Caco-2 (cell line): ENCODE results near the gene ZNF774. TPM values are rescaled to one million over a fixed set of nuclear protein-coding genes. Genes with fewer than 3 reads are reported as not detected.
"Not testable (repeated sequence)": the region's sequence is repeated elsewhere in the genome, so short reads cannot be mapped to it uniquely, and the experiment has no call there.

Source experiments
- BruUV-seq: library from RNA; stranded (reverse); fragments of 400-500 nt; replicated peaks from 2 replicates; lab custom pipeline; 2021; lab: Mats Ljungman, UMichigan
- CTCF ChIA-PET: fragments of 300-600 bp; sonication (Branson Sonifier 250); formaldehyde crosslinking; loops from one replicate; lab custom pipeline; 2022; ENCODE audit warnings: antibody characterized with exemption; lab: Charles Lee
- POLR2A ChIA-PET: fragments of 300-600 bp; sonication (Branson Sonifier 250); formaldehyde crosslinking; loops from one replicate; lab custom pipeline; 2022; ENCODE audit warnings: antibody characterized with exemption; lab: Charles Lee
- DNase-seq, 2 experiments: peaks; one replicate each; pipeline versions ENCODE4 v3.0.0 to v3.0.0-alpha.2; 2020 to 2022
- H3K27me3 ChIP-seq: replicated peaks from 2 replicates; pipeline ENCODE4 v1.6.0; 2011; ENCODE audit warnings: low read length; ENCODE audit not compliant: control insufficient read depth, insufficient read depth
- H3K36me3 ChIP-seq: 2 replicates; pipeline ENCODE4 v1.5.1; 2011; ENCODE audit warnings: low read length; ENCODE audit not compliant: control insufficient read depth, insufficient read depth
- H3K4me1 ChIP-seq: fragments of 250-450 bp; sonication (Bioruptor Pico); 2 replicates; pipeline ENCODE4 v1.5.1; 2020; ENCODE audit warnings: mild to moderate bottlenecking
- H3K4me3 ChIP-seq: 2 replicates; pipeline ENCODE4 v1.5.1; 2011; ENCODE audit warnings: low read depth, mild to moderate bottlenecking, control low read depth, low read length
- H3K9me3 ChIP-seq: fragments of 250-450 bp; sonication (Bioruptor Pico); 2 replicates; pipeline ENCODE4 v1.5.1; 2020; ENCODE audit warnings: mild to moderate bottlenecking, moderate library complexity
- H3K27ac Mint-ChIP-seq: one replicate; pipeline ENCODE4 v1.8.0; 2022; ENCODE audit warnings: mixed read lengths; ENCODE audit not compliant: unreplicated experiment
- H3K27me3 Mint-ChIP-seq: one replicate; pipeline ENCODE4 v1.8.0; 2022; ENCODE audit warnings: mixed read lengths; ENCODE audit not compliant: insufficient read depth, unreplicated experiment
- H3K36me3 Mint-ChIP-seq: one replicate; pipeline ENCODE4 v1.8.0; 2022; ENCODE audit warnings: mild to moderate bottlenecking, mixed read lengths; ENCODE audit not compliant: insufficient read depth, unreplicated experiment
- H3K4me1 Mint-ChIP-seq: one replicate; pipeline ENCODE4 v1.8.0; 2022; ENCODE audit warnings: low read depth, mixed read lengths; ENCODE audit not compliant: unreplicated experiment
- H3K4me3 Mint-ChIP-seq: one replicate; pipeline ENCODE4 v1.8.0; 2022; ENCODE audit warnings: mild to moderate bottlenecking, moderate library complexity, mixed read lengths; ENCODE audit not compliant: unreplicated experiment
- H3K9me3 Mint-ChIP-seq: one replicate; pipeline ENCODE4 v1.8.0; 2022; ENCODE audit warnings: mixed read lengths; ENCODE audit not compliant: unreplicated experiment
- intact Hi-C: fragments of 100-400 bp; cut with micrococcal nuclease; formaldehyde crosslinking; loops from one replicate; pipeline ENCODE4 v1.10.0; 2022; ENCODE audit not compliant: unreplicated experiment
- total RNA-seq: library from RNA; stranded (reverse); gene quantifications from 2 replicates; pipeline ENCODE4 v1.2.3, GENCODE V29; 2022
- TF ChIP-seq, protein P1 (sequence below), 2 experiments: fragments of 200-600 bp in 1 of 2; IDR thresholded peaks; 1 replicate in 1 of 2; 2 replicates in 1 of 2; pipeline versions ENCODE4 v1.5.1 to v1.8.0; 2011 to 2022; ENCODE audit warnings: antibody characterized with exemption in 1 of 2, control low read depth in 1 of 2, inconsistent platforms in 1 of 2, low read depth in 1 of 2, low read length in 1 of 2, mild to moderate bottlenecking in 1 of 2, moderate library complexity in 1 of 2; ENCODE audit not compliant: insufficient read depth in 1 of 2, severe bottlenecking in 1 of 2, unreplicated experiment in 1 of 2

Gene ZNF774
- total RNA-seq, 1 experiment from 2014 or later: 11.9 TPM

DNA sequence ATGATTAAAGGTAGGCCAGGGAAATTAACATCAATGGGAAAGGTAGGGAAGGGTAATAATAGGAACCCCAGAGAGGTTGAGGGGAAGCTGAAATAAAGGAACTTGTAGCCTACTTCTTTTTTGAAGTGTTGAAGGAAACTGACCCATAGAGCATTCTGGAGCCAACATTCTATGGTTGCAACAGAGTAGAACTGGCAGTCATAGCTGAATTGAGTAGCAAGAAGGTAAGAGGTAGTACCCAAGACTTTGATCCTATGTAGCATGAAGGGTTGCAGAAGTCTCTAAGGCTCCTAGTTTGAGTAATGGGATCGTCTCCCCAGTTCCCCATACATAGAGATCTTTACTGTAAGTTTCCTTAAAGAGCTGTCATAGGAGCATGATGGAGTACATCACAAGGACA lies 7.4 kb upstream of the ZNF774 start:
- no TSS peak for BruUV-seq
- intact Hi-C loops: no loop called here
- H3K27me3 Mint-ChIP-seq: no peaks in the 10 kb centered on the region
- no peak overlapping the region for H3K27ac Mint-ChIP-seq
- Histone ChIP-seq H3K4me3 (no peak overlapping the region), H3K36me3 (no peaks in the 10 kb centered on the region), H3K9me3 (no peaks in the 10 kb centered on the region), H3K4me1 (peaks cover 19% of the 10 kb centered on the region), H3K27me3 (no peaks in the 10 kb centered on the region)
- ChIA-PET POLR2A (no interaction called here), CTCF (interaction anchor here (0.6 kb wide), 1 partner anchor 19 kb away, joined by 3 read pairs; no protein-coding TSS in a partner anchor)
- H3K9me3 Mint-ChIP-seq: no peaks in the 10 kb centered on the region
- H3K4me1 Mint-ChIP-seq: no peaks in the 10 kb centered on the region
- DNase-seq: no peak
- TF ChIP-seq, protein P1, sequence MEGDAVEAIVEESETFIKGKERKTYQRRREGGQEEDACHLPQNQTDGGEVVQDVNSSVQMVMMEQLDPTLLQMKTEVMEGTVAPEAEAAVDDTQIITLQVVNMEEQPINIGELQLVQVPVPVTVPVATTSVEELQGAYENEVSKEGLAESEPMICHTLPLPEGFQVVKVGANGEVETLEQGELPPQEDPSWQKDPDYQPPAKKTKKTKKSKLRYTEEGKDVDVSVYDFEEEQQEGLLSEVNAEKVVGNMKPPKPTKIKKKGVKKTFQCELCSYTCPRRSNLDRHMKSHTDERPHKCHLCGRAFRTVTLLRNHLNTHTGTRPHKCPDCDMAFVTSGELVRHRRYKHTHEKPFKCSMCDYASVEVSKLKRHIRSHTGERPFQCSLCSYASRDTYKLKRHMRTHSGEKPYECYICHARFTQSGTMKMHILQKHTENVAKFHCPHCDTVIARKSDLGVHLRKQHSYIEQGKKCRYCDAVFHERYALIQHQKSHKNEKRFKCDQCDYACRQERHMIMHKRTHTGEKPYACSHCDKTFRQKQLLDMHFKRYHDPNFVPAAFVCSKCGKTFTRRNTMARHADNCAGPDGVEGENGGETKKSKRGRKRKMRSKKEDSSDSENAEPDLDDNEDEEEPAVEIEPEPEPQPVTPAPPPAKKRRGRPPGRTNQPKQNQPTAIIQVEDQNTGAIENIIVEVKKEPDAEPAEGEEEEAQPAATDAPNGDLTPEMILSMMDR (IDR thresholded peaks at IDR 0.05; ENCODE audit: insufficient read depth in 1 of 2, low read depth in 1 of 2, low read length in 1 of 2, severe bottlenecking in 1 of 2, unreplicated experiment in 1 of 2): no peak
- H3K36me3 Mint-ChIP-seq: no peaks in the 10 kb centered on the region
- H3K4me3 Mint-ChIP-seq: no peak overlapping the region

DNA sequence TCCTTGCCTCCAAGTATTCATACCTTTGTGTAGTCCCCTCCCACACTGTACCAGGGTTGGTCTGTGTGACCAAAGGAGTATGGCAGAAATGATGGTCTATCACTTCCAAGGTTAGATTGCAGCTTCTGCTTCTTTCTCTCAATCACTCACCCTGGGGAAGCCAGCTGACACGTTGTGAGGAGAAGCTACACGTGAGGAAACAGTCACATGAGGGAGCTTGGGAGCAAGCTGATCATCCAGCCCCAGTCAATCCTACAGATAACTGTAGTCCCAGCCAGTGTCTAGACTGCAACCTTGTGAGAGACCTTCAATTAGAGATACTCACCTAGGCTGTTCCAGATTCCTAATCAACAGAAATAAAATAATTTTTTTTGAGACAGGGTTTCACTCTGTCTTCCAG lies 6.2 kb upstream of the ZNF774 start:
- ChIA-PET CTCF (interaction anchor here (1.0 kb wide), 1 partner anchor 26 kb away, joined by 3 read pairs; no protein-coding TSS in a partner anchor), POLR2A (no interaction called here)
- Histone ChIP-seq H3K27me3 (no peaks in the 10 kb centered on the region), H3K4me3 (no peak overlapping the region), H3K9me3 (no peaks in the 10 kb centered on the region), H3K36me3 (no peaks in the 10 kb centered on the region), H3K4me1 (peaks cover 11% of the 10 kb centered on the region; the same call in 1 of the 2 replicates)
- H3K9me3 Mint-ChIP-seq: no peaks in the 10 kb centered on the region
- no peaks in the 10 kb centered on the region for H3K4me1 Mint-ChIP-seq
- H3K27me3 Mint-ChIP-seq: no peaks in the 10 kb centered on the region
- DNase-seq: no peak
- intact Hi-C loops: no loop called here
- TF ChIP-seq, protein P1 (IDR thresholded peaks at IDR 0.05; ENCODE audit: insufficient read depth in 1 of 2, low read depth in 1 of 2, low read length in 1 of 2, severe bottlenecking in 1 of 2, unreplicated experiment in 1 of 2): no peak
- H3K27ac Mint-ChIP-seq: no peak overlapping the region
- H3K4me3 Mint-ChIP-seq: no peak overlapping the region
- BruUV-seq: no TSS peak
- H3K36me3 Mint-ChIP-seq: no peaks in the 10 kb centered on the region

DNA sequence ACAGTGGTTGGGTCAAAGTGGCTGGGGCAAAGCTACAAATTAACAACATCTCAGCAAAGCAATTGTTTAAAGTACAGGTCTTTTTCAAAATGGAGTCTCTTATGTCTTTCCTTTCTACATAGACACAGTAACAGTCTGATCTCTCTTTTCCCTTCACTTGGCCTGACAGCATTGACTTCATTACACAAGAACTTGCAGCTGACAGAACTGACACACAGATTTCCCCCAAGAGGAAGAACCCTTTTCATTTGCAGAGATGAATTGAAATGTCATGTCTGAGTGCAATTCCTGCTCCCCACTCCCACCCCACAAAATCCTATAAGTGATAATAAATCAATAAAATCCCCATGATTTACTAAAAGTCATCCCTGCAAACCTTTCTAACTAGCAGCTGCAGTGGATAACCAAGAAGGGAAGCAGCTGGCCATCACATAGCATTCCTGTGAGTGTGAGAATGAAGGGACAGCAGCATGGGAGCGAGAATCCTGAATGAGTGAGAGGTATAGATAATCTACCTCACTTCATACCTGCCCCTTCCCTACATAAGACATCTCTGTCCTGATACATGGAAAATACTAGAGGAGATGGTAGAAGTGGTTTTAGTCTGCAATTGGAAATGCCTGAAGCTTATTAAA lies 4.5 kb upstream of the ZNF774 start:
- H3K36me3 ChIP-seq, H3K4me1 Mint-ChIP-seq, CTCF ChIA-PET, H3K4me3 Mint-ChIP-seq, H3K27me3 Mint-ChIP-seq, intact Hi-C loops, H3K27ac Mint-ChIP-seq, H3K9me3 Mint-ChIP-seq, DNase-seq, H3K27me3 ChIP-seq, H3K4me3 ChIP-seq, H3K9me3 ChIP-seq, POLR2A ChIA-PET, H3K36me3 Mint-ChIP-seq, BruUV-seq: not testable (repeated sequence)
- H3K4me1 ChIP-seq: peaks cover 15% of the 10 kb centered on the region
